Caco-2 (cell line): Measurements from ENCODE around the gene SCAF8. TPM values are rescaled to one million over a fixed set of nuclear protein-coding genes. Genes with fewer than 3 reads are reported as not detected.
"Not testable (repeated sequence)": the region's sequence is repeated elsewhere in the genome, so short reads cannot be mapped to it uniquely, and the experiment has no call there.

Source experiments
- BruUV-seq: library from RNA; stranded (reverse); fragments of 400-500 nt; replicated peaks from 2 replicates; lab custom pipeline; 2021; lab: Mats Ljungman, UMichigan
- CTCF ChIA-PET: fragments of 300-600 bp; sonication (Branson Sonifier 250); formaldehyde crosslinking; loops from one replicate; lab custom pipeline; 2022; ENCODE audit warnings: antibody characterized with exemption; lab: Charles Lee
- POLR2A ChIA-PET: fragments of 300-600 bp; sonication (Branson Sonifier 250); formaldehyde crosslinking; loops from one replicate; lab custom pipeline; 2022; ENCODE audit warnings: antibody characterized with exemption; lab: Charles Lee
- DNase-seq, 2 experiments: peaks; one replicate each; pipeline versions ENCODE4 v3.0.0 to v3.0.0-alpha.2; 2020 to 2022
- H3K27me3 ChIP-seq: replicated peaks from 2 replicates; pipeline ENCODE4 v1.6.0; 2011; ENCODE audit warnings: low read length; ENCODE audit not compliant: control insufficient read depth, insufficient read depth
- H3K36me3 ChIP-seq: 2 replicates; pipeline ENCODE4 v1.5.1; 2011; ENCODE audit warnings: low read length; ENCODE audit not compliant: control insufficient read depth, insufficient read depth
- H3K4me1 ChIP-seq: fragments of 250-450 bp; sonication (Bioruptor Pico); 2 replicates; pipeline ENCODE4 v1.5.1; 2020; ENCODE audit warnings: mild to moderate bottlenecking
- H3K4me3 ChIP-seq: 2 replicates; pipeline ENCODE4 v1.5.1; 2011; ENCODE audit warnings: low read depth, mild to moderate bottlenecking, control low read depth, low read length
- H3K9me3 ChIP-seq: fragments of 250-450 bp; sonication (Bioruptor Pico); 2 replicates; pipeline ENCODE4 v1.5.1; 2020; ENCODE audit warnings: mild to moderate bottlenecking, moderate library complexity
- H3K27ac Mint-ChIP-seq: one replicate; pipeline ENCODE4 v1.8.0; 2022; ENCODE audit warnings: mixed read lengths; ENCODE audit not compliant: unreplicated experiment
- H3K27me3 Mint-ChIP-seq: one replicate; pipeline ENCODE4 v1.8.0; 2022; ENCODE audit warnings: mixed read lengths; ENCODE audit not compliant: insufficient read depth, unreplicated experiment
- H3K36me3 Mint-ChIP-seq: one replicate; pipeline ENCODE4 v1.8.0; 2022; ENCODE audit warnings: mild to moderate bottlenecking, mixed read lengths; ENCODE audit not compliant: insufficient read depth, unreplicated experiment
- H3K4me1 Mint-ChIP-seq: one replicate; pipeline ENCODE4 v1.8.0; 2022; ENCODE audit warnings: low read depth, mixed read lengths; ENCODE audit not compliant: unreplicated experiment
- H3K4me3 Mint-ChIP-seq: one replicate; pipeline ENCODE4 v1.8.0; 2022; ENCODE audit warnings: mild to moderate bottlenecking, moderate library complexity, mixed read lengths; ENCODE audit not compliant: unreplicated experiment
- H3K9me3 Mint-ChIP-seq: one replicate; pipeline ENCODE4 v1.8.0; 2022; ENCODE audit warnings: mixed read lengths; ENCODE audit not compliant: unreplicated experiment
- intact Hi-C: fragments of 100-400 bp; cut with micrococcal nuclease; formaldehyde crosslinking; loops from one replicate; pipeline ENCODE4 v1.10.0; 2022; ENCODE audit not compliant: unreplicated experiment
- total RNA-seq: library from RNA; stranded (reverse); gene quantifications from 2 replicates; pipeline ENCODE4 v1.2.3, GENCODE V29; 2022
- TF ChIP-seq, protein P1 (sequence below), 2 experiments: fragments of 200-600 bp in 1 of 2; IDR thresholded peaks; 1 replicate in 1 of 2; 2 replicates in 1 of 2; pipeline versions ENCODE4 v1.5.1 to v1.8.0; 2011 to 2022; ENCODE audit warnings: antibody characterized with exemption in 1 of 2, control low read depth in 1 of 2, inconsistent platforms in 1 of 2, low read depth in 1 of 2, low read length in 1 of 2, mild to moderate bottlenecking in 1 of 2, moderate library complexity in 1 of 2; ENCODE audit not compliant: insufficient read depth in 1 of 2, severe bottlenecking in 1 of 2, unreplicated experiment in 1 of 2

The SCAF8 gene
- total RNA-seq, 1 experiment from 2014 or later: 45.2 TPM

DNA sequence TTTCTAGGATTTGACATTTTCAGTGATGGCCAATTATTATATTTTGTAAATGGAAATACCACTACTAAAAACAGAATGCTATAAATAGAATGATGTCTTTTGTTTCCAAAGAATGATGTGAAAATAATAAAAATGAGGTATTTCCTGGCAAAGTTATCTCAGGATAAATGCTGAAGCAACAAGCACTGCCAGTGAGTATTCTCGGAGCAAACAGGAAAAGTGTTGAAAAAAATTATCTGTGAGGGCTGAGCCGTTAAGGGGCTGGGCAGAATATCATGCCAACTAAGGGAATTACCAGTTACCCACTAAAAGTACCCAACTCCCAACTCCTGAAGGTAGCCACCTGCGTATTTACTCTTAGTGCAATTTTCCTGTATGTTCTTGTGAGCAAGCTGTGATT is 23.6 kb upstream of the SCAF8 start:
- Histone ChIP-seq H3K36me3 (no peaks in the 10 kb centered on the region), H3K4me1 (no peaks in the 10 kb centered on the region), H3K9me3 (no peaks in the 10 kb centered on the region), H3K27me3 (no peaks in the 10 kb centered on the region), H3K4me3 (no peak overlapping the region)
- TF ChIP-seq, protein P1, sequence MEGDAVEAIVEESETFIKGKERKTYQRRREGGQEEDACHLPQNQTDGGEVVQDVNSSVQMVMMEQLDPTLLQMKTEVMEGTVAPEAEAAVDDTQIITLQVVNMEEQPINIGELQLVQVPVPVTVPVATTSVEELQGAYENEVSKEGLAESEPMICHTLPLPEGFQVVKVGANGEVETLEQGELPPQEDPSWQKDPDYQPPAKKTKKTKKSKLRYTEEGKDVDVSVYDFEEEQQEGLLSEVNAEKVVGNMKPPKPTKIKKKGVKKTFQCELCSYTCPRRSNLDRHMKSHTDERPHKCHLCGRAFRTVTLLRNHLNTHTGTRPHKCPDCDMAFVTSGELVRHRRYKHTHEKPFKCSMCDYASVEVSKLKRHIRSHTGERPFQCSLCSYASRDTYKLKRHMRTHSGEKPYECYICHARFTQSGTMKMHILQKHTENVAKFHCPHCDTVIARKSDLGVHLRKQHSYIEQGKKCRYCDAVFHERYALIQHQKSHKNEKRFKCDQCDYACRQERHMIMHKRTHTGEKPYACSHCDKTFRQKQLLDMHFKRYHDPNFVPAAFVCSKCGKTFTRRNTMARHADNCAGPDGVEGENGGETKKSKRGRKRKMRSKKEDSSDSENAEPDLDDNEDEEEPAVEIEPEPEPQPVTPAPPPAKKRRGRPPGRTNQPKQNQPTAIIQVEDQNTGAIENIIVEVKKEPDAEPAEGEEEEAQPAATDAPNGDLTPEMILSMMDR (IDR thresholded peaks at IDR 0.05; ENCODE audit: insufficient read depth in 1 of 2, low read depth in 1 of 2, low read length in 1 of 2, severe bottlenecking in 1 of 2, unreplicated experiment in 1 of 2): no peak
- Mint-ChIP-seq H3K36me3 (no peaks in the 10 kb centered on the region), H3K9me3 (no peaks in the 10 kb centered on the region), H3K4me3 (no peak overlapping the region), H3K27ac (no peak overlapping the region), H3K4me1 (peaks cover 6% of the 10 kb centered on the region), H3K27me3 (peaks cover 3% of the 10 kb centered on the region)
- ChIA-PET POLR2A (no interaction called here), CTCF (no interaction called here)
- no peak for DNase-seq
- intact Hi-C loops: no loop called here
- BruUV-seq: no TSS peak

DNA sequence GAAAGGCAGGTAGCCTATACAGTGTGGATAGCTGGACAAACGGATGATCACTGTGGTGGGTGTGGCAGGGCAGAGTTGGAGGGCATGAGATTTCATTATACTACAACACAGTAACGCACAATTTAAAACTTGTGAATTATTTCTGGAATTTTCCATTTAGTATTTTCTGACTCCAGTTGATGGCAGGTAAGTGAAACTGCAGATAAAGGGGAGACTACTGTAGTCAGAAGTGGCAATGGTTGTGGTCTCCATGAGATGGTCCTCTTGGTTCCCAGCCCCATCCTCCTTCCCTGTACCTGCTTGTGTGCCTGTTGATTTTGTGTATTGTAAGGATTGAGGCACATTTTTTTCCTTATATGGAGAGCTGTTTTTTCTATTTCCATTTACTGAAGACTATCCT is 22.5 kb upstream of the SCAF8 start:
- H3K4me1 Mint-ChIP-seq: peaks cover 6% of the 10 kb centered on the region

DNA sequence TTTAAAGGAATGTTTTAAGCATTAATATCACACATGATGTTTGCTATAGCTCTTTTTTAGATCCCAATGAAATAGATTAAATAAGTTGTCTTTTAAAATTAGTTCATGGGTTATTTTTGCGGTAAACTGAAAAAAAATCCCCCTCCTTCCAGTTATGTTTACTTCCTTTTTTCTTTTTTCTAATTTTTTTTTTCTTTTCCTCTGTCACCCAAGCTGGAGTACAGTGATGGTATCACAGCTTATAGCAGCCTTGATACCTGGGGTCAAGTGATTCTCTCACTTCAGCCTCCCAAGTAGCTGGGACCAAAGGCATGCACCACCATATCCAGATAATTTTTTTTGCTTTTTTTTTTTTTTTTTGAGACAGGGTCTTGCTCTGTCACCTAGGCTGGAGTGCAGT is 17.8 kb upstream of the SCAF8 start:
- BruUV-seq: no TSS peak
- no peak for DNase-seq
- H3K9me3 Mint-ChIP-seq: peaks cover 10% of the 10 kb centered on the region
- H3K36me3 Mint-ChIP-seq: no peaks in the 10 kb centered on the region
- CTCF ChIA-PET: interaction anchor here (0.7 kb wide), 1 partner anchor 526 kb away, joined by 5 read pairs; no protein-coding TSS in a partner anchor
- intact Hi-C loops: no loop called here
- H3K4me1 Mint-ChIP-seq: peaks cover 6% of the 10 kb centered on the region
- POLR2A ChIA-PET: no interaction called here
- H3K27me3 ChIP-seq: no peaks in the 10 kb centered on the region
- TF ChIP-seq, protein P1 (IDR thresholded peaks at IDR 0.05; ENCODE audit: insufficient read depth in 1 of 2, low read depth in 1 of 2, low read length in 1 of 2, severe bottlenecking in 1 of 2, unreplicated experiment in 1 of 2): no peak
- H3K4me3 ChIP-seq: no peak overlapping the region
- H3K4me1 ChIP-seq: no peaks in the 10 kb centered on the region
- peaks cover 3% of the 10 kb centered on the region for H3K27me3 Mint-ChIP-seq
- no peaks in the 10 kb centered on the region for H3K36me3 ChIP-seq
- no peak overlapping the region for H3K27ac Mint-ChIP-seq
- no peaks in the 10 kb centered on the region; the same call in 1 of the 2 replicates for H3K9me3 ChIP-seq
- no peak overlapping the region for H3K4me3 Mint-ChIP-seq

More for the DNA sequence above, 22.5 kb upstream of the SCAF8 start:
- no peak overlapping the region for H3K4me3 ChIP-seq
- H3K4me1 ChIP-seq: no peaks in the 10 kb centered on the region
- no peaks in the 10 kb centered on the region for H3K27me3 ChIP-seq
- Mint-ChIP-seq H3K27ac (no peak overlapping the region), H3K27me3 (peaks cover 3% of the 10 kb centered on the region), H3K36me3 (no peaks in the 10 kb centered on the region), H3K4me3 (no peak overlapping the region), H3K9me3 (no peaks in the 10 kb centered on the region)
- H3K9me3 ChIP-seq: no peaks in the 10 kb centered on the region
- TF ChIP-seq, protein P1 (IDR thresholded peaks at IDR 0.05; ENCODE audit: insufficient read depth in 1 of 2, low read depth in 1 of 2, low read length in 1 of 2, severe bottlenecking in 1 of 2, unreplicated experiment in 1 of 2): no peak
- H3K36me3 ChIP-seq: no peaks in the 10 kb centered on the region
- BruUV-seq: no TSS peak
- no peak for DNase-seq
- ChIA-PET CTCF (no interaction called here), POLR2A (no interaction called here)
- intact Hi-C loops: no loop called here

DNA sequence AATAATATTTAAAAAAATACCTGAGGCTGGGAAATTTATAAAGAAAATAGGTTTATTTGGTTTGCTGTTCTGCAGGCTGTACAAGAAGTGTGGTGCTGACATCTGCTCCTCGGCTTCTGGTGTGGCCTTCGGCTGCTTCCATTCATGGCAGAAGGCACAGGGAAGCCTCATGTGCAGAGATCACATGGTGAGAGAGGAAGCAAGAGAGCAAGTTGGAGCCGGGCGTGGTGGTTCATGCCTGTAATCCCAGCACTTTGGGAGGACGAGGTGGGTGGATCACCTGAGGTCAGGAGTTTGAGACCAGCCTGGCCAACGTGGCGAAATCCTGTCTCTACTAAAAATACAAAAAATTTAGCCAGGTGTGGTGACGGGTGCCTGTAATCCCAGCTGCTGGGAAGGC is 16.9 kb upstream of the SCAF8 start:
- intact Hi-C loops, H3K36me3 Mint-ChIP-seq, BruUV-seq, H3K4me1 ChIP-seq, DNase-seq, H3K36me3 ChIP-seq, H3K9me3 Mint-ChIP-seq, H3K4me1 Mint-ChIP-seq, H3K9me3 ChIP-seq, H3K4me3 Mint-ChIP-seq, H3K4me3 ChIP-seq, H3K27me3 Mint-ChIP-seq, CTCF ChIA-PET, H3K27ac Mint-ChIP-seq, H3K27me3 ChIP-seq, POLR2A ChIA-PET: not testable (repeated sequence)
